RCC 7860 (cell line): Measurements from ENCODE around the gene OPRL1.
"Not testable (repeated sequence)": the region's sequence is repeated elsewhere in the genome, so short reads cannot be mapped to it uniquely, and the experiment has no call there.

Source experiments
- DNase-seq: peaks from one replicate; pipeline ENCODE4 v3.0.0-alpha.2; 2015; ENCODE audit warnings: low spot score
- FAIRE-seq: peaks from 2 replicates; lab custom pipeline; 2012; peaks lifted over from hg19 to GRCh38; lab: Jason Lieb, UNC

Gene OPRL1

DNA sequence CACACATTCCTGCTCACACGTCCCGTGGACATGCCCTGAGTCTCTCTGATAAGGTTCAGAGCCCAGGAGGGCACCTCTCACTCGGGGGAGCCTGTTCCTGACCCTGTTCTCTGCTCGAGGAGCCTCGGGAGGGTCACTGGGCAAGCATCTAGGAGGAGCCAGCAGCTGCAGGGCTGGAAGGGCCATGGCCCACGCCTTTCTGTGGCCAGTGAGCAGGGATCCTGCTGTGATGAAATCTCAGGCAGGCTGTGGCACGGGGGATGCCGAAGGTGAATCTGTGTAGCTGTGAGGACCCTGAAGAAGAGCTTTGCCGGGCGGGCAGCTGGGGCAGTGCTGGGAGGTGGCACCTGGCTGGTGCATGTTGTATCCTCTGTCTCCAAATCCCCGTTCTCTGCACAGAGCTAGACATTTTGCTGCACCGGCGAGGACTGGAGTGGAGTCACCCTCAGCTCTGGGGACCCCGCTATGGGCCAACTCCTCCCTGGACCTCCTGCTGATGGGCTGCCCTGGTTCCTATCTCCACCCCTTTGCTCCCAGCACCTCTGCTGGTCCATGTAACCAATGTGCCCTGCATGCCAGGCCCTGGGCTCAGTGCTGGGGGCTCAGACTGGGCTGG is 34.6 kb downstream of the OPRL1 start:
- FAIRE-seq = no peak

DNA sequence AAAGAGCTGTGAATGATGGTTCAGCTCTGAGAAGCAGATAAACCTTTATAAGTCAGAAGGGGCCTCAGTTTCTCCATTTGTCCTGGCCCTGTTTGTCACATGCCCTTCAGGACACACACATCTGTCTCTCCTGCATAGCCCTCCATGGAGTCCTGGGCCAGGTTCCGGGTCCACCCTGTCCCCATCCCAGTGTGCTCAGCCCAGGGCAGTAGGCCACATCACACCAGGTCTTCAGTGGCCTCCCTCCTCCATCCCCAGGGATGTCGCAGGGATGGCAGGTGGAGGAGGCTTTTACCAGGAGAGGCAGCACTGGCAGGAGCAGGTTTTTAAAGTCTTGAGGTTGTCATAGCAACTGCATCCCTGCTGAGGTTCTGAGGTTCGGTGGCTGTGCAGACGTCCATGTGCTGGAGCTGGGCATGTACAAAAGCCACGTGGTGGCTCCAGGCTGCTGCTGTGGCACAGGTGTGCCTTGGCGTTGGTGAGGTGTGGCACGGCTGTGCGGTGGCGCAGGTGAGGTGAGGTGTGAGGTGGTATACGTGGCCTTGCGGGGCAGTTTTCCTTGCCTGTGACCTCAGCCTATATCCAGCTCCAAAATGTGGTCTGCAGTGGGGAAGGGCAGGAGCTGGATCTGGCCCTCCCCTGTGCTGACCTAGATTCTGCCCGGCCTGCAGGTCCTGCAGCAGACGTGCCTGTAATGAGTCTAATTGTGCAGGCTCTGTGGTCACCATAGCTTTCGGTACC is 35.5 kb downstream of the OPRL1 start:
- FAIRE-seq (no peak), DNase-seq (no peak)

More for the DNA sequence above, 34.6 kb downstream of the OPRL1 start:
- DNase-seq = no peak

DNA sequence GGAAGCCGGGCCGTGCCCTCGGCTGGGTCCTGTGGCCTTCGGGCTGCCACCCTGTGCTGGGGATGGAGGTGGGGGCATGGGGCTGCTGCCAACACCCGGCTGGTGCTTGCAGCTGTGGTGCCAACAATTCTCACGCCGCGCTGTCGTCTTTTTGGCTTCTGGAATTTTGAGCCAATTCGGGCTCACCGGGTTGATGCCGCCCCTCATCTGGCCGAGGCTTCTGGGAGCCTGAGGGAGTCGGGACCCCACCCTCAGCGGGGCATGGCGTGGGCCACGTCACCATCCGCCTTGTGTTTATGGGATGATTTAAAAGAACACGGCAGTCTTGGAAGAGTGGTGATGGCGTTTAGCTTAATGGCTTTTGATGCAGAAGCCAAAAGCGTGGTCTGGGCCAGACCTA is 36.1 kb downstream of the OPRL1 start:
- DNase-seq (no peak), FAIRE-seq (no peak)

DNA sequence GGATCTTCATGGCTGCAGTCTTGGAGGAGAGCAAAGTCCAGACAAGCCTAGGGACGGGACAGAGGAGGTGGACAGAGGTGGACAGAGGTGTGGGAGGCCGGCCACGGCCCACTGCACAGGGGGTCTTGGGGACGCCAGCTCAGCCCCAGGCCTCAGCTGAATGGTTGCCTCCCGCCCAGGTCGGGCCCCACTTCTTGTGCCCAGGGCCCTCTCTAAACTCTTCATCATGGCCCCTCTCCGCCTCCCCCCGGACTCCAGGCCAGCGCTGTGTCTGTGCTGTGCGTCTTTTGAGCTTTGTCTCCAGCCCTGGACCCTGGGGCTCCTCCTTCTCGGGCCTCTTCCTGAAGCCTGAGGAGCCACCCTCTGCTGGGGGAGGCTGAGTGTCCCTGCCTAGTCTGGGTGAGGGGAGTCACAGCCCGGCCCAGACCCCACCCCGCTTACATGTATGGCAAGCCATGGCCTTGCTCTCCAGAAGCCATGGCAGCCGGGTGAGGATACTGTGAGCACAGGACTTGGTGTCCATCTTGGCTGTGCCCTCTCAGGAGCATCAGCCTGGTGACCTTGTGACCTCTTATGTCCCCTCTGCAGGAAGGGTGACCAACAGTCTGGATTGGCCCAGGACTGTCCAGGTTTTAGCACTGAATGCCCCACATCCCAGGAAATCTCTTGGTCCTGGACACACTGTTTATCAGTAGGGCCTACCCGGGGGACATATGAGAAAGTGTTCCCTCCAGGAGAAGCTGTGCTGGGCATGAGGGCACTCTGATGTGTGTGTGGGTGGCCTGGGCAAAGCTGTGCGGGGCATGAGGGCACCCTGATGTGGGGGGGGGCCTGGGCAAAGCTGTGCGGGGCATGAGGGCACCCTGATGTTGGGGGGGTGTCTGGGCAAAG is 36.9 kb downstream of the OPRL1 start:
- FAIRE-seq = no peak
- DNase-seq = no peak

DNA sequence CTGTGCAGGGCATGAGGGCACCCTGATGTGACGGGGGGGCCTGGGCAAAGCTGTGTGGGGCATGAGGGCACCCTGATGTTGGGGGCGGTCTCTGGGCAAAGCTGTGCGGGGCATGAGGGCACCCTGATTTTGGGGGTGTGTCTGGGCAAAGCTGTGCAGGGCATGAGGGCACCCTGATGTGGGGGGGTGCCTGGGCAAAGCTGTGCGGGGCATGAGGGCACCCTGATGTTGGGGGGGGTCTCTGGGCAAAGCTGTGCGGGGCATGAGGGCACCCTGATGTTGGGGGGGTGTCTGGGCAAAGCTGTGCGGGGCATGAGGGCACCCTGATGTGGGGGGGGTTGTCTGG is 37.5 kb downstream of the OPRL1 start:
- DNase-seq, FAIRE-seq: not testable (repeated sequence)

DNA sequence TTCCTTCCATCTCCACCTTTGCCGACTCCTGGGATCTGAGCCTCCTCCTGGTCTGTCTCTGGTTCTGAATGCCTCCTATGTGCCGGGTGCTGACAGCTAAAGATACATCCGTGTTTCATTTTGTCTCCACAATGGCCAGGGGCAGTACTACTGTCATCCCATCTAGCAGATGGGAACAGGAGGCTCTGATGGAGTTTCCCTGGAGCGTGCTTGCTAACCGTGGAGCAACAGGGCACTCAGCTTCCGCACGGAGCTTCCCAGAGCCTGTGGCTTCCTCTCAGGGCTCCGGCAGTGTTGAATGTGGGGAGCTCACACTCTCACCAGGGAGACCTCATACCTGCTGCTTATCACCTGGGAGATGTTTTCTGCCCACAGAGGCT is 39.4 kb downstream of the OPRL1 start:
- FAIRE-seq = no peak

DNA sequence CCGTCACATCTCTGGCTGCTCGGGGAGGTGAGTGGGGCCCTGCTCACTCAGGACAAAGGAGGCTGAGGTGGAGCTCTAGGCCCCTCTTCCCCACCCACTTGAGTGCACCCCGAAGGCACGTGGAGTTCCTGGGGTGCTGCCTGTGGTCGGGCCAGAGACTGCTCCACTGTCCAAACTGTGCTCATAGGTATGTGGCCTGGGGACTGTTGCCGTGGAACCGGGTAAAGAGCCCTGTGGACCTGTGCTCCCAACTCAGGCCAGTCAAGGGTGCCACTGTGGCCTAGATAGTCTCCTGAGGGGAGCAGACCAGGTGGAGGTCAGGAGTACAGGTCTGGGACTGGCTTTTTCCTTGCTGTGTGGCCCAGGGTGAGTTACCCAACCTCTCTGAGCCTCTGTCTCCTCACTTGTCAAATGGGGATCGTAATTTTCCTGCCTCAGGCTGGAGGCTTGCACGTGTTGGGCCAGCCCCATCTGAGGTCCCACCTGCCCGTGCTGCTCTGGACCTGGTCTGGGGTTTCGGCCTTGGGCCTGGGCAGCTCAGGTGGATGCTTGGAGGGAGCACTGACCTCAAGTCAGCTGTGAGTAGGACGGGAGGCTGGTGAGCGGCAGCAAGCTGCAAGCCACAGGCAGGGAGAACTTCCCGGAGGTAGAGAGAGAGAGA is 39.9 kb downstream of the OPRL1 start:
- DNase-seq = no peak
- no peak for FAIRE-seq

More for the DNA sequence above, 39.4 kb downstream of the OPRL1 start:
- no peak for DNase-seq

DNA sequence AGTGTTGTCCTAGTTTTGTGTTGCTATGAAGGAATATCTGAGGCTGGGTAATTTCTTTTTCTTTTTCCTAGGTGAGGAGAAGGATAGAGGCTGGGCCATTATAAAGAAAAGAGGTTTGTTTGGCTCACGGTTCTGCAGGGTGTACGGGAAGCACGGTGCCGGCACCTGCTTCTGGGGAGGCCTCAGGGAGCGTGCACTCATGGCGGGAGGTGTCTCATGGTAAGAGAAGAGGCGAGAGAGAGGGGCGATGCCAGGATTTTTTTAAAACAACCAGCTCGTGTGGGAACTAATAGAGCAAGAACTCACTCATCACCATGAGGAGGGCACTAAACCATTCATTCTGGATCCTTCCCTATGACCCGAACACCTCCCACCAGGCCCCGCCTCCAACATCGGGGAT is 41.7 kb downstream of the OPRL1 start:
- FAIRE-seq (no peak), DNase-seq (no peak)

DNA sequence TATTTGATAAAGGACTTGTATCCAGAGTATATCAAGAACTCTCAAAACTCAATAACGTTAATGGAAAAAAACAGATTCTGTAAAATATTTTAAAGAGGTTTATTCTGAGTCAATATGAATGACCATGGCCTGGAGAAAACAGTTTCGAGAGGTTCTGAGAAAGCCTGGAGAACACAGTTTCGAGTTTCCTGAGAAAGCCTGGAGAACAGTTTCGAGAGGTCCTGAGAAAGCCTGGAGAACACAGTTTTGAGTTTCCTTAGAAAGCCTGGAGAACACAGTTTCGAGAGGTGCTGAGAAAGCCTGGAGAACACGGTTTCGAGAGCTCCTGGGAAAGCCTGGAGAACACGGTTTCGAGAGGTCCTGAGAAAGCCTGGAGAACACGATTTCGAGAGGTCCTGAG is 43.0 kb downstream of the OPRL1 start:
- DNase-seq, FAIRE-seq: not testable (repeated sequence)

DNA sequence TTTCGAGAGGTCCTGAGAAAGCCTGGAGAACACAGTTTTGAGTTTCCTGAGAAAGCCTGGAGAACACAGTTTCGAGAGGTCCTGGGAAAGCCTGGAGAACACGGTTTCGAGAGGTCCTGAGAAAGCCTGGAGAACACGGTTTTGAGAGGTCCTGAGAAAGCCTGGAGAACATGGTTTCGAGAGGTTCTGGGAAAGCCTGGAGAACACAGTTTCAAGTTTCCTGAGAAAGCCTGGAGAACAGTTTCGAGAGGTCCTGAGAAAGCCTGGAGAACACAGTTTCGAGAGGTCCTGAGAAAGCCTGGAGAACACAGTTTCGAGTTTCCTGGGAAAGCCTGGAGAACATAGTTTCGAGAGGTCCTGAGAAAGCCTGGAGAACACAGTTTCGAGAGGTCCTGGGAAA is 43.6 kb downstream of the OPRL1 start:
- DNase-seq, FAIRE-seq: not testable (repeated sequence)

DNA sequence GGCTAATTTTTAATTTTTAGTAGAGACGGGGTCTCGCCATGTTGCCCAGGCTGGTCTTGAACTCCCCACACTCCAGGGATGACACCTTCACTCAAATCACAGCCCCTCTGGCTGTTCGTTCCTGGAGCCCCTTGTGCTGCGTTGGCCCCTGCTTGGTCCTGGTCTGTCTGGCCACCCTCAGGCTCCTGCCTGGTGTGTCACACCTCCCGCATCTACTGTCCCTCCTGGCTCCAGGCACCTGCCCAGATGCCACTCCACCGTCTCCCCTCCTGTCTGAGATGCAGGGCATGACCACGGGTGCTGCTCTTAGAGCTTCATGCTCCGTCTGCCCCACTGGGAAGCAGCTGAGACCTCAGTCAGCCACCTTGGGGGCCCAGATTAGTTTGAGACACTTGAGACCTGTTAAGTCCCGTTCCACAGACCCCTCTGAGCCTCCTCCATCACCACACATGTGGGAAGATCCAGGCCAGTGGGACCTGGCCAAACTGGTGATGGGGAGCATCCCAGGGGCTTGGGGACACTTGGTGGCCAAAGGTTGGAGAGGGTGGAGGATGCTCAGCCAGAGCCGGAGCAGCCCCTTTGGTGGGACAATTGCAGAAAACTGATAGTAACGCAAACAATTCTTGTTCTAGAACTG is 49.4 kb downstream of the OPRL1 start:
- FAIRE-seq (no peak), DNase-seq (no peak)

DNA sequence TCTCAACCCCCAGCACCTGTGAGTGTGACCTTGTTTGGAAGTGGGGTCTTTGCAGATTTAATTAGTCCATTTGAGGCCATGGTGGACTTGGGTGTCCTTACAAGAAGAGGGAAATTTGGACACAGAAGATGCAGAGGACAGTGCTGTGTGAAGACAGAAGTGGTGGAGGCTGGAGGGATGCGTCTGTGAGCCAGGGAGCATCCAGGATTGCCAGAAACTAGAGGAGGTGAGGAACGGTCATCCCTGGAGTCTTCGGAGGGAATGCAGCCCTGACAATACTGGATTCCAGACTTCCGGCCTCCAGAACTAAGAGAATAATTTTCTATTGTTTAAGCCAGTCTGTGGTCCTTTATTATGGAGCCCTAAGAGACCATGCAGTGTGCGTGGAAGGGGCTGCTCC is 50.4 kb downstream of the OPRL1 start:
- DNase-seq (no peak), FAIRE-seq (no peak)

DNA sequence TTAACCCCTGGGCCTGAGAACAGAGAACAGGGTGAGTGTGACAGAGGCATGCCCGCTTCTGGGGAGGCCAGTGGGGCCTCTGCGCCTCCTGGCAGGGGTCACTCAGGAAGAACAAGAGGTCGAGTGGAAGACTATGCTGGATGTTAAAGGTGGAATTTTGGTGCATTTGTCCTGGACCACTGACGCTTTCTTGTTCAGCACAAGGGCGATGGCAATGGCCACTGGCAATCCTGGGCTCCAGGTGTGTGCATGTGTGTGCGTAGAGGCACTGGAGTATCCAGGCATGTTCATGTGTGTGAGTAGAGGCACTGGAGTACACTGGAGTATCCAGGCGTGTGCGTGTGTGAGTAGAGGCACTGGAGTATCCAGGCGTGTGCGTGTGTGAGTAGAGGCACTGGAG is 51.0 kb downstream of the OPRL1 start:
- FAIRE-seq = no peak

DNA sequence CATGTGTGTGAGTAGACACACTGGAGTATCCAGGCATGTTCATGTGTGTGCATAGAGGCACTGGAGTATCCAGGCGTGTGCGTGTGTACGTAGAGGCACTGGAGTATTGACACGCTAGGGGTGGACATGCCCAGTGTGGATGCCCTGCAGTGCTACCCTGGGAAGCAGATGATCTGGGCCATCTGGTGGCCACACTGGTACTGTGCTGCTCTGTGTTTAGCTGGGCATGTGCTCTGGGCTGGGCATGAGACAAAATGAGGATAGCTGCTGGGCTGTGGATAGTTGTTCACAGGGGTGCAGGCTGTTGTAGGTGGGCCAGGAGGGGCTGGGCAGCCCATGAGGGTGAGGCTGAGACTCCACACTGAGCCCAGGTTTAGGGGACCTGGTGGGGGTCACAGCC is 51.5 kb downstream of the OPRL1 start:
- peak; percentile 27 for DNase-seq
- no peak for FAIRE-seq

More for the DNA sequence above, 51.0 kb downstream of the OPRL1 start:
- DNase-seq = no peak

DNA sequence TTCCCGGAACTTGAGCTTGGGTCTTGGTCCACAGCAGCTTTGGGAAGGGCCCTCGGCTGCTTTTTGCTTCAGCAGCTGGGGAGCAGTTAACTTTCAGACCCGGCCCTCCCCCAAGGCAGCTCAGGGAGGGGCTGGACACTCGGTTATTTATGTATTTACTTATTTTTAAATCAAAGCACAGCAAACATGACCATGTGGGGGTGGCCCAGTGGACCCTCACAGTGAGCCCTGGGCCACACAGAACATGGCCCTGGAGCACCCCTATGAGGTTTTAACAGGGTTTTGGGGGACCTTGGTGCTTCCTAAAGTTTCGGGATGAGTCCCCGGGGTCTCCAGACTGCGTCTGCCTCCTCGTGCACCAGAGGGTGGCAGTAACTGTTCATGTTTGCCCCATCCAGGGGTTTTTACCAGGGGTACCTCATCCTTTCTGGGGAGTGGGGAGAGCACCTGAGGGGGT is 54.1 kb downstream of the OPRL1 start:
- DNase-seq (no peak), FAIRE-seq (no peak)

DNA sequence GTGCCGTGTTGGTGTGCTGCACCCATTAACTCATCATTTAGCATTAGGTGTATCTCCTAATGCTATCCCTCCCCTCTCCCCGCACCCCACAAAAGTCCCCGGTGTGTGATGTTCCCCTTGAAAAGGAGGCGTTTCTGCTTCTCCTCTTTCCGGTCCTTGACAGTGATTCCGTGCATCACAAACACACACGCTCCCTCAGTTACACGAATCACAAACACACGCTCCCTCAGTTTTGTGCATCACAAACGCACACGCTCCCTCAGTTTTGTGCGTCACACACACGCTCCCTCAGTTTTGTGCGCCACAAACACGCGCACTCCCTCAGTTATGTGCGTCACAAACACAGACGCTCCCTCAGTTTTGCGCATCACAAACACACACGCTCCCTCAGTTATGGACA is 54.9 kb downstream of the OPRL1 start:
- DNase-seq, FAIRE-seq: not testable (repeated sequence)

DNA sequence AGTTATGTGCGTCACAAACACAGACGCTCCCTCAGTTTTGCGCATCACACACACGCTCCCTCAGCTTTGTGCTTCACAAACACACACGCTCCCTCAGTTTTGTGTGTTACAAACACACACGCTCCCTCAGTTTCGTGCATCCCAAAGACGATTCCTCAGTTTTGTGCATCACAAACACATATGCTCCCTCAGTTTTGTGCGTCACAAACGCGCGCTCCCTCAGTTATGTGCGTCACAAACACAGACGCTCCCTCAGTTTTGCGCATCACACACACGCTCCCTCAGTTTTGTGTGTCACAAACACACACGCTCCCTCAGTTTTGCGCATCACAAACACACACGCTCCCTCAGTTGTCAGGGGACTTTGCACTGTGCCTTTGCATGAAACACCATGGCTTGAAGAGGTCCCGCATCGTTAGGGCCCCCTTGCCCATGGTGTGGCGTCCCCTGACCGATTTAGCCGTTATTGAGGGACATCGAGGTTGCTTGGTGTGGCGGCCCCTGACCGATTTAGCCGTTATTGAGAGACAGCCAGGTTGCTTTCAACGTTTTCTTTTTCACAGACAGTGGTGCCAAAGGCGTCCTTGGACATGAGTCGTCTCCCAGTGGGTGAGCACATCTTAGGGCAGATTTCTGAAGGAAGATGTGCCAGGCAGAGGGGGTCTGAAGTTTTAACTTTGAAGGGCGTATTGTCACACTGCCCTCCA is 56.3 kb downstream of the OPRL1 start:
- FAIRE-seq = no peak

DNA sequence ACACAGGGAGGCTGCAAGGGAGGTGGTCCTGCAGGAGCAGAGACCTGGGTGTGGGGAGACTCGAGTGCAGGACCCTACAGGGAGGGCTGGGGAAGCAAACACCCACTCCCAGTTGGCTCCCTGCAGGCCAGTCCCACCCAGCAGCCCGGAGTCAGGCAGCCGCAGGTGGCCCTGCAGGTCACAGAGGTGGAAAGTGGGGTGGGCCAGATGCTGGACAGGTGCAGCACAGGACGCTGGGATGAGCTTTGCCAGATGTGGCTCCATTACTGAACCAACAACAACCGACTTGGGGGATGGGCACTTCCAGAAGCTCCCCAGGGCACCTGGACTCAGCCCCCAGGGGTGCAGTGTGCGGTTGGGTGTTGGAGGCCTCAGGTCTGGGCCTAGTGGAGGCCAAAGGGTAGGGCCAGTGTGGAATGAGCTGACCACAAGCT is 57.7 kb downstream of the OPRL1 start:
- DNase-seq (no peak), FAIRE-seq (no peak)

More for the DNA sequence above, 56.3 kb downstream of the OPRL1 start:
- no peak for DNase-seq

DNA sequence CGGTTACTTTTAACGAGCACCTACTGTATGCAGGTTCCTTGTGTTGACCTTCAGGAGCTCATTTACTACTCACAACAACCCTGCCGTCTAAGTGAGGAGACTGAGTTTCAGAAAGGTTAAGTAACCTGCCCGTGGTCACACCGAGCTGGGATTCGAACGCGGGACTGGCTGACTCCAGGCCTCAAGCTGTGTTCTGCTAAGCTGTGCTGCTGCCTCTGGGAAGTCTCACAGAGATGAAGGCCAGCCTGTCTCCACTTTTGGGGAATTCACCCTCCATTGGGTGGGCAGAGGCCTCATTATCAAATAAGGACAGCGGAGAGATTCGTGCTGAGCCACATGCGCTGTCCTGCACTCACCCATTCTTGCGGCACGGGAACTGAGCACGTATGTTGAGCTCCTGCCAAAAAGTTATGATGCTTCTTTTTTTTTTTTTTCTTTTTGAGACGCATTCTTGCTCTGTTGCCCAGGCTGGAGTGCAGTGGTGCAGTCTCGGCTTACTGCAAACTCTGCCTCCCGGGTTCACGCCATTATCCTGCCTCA is 58.5 kb downstream of the OPRL1 start:
- no peak for FAIRE-seq
- DNase-seq = no peak
